ENCODE results near the gene CADM4.

Gene CADM4

GRCh38 chr19:43582495-43582894, 57.2 kb downstream of the CADM4 start:
- no peak for DNase-seq (ENCODE audit: low spot score)

- no peak for DNase-seq (ENCODE audit: low spot score)
Observed at GRCh38 chr19:43581467-43581866, 58.2 kb downstream of the CADM4 start.

- DNase-seq (ENCODE audit: low spot score): no peak
Observed at GRCh38 chr19:43578787-43579186, 60.9 kb downstream of the CADM4 start.

GRCh38 chr19:43575955-43576878, 63.4 kb downstream of the CADM4 start:
- DNase-seq (ENCODE audit: low spot score): no peak

- DNase-seq (ENCODE audit: low spot score): peak; percentile 98
Observed at GRCh38 chr19:43575156-43575950, 64.3 kb downstream of the CADM4 start, which contains the start of the genes PINLYP and XRCC1. Gene PINLYP (plus strand): TSS chr19:43575801. CDS start chr19:43577192, 1,391 bp downstream. Gene XRCC1 (minus strand): TSS chr19:43575527. CDS start chr19:43575458, 69 bp downstream.

GRCh38 chr19:43574424-43575155, 65.1 kb downstream of the CADM4 start:
- DNase-seq (ENCODE audit: low spot score): peak; percentile 16
